ENCODE measurements around the gene WNT16. TPM values are rescaled to one million over a fixed set of nuclear protein-coding genes. Genes with fewer than 3 reads are reported as not detected.

WNT16 gene
- total RNA-seq, 4 donors from 2014 or later = not detected

DNA sequence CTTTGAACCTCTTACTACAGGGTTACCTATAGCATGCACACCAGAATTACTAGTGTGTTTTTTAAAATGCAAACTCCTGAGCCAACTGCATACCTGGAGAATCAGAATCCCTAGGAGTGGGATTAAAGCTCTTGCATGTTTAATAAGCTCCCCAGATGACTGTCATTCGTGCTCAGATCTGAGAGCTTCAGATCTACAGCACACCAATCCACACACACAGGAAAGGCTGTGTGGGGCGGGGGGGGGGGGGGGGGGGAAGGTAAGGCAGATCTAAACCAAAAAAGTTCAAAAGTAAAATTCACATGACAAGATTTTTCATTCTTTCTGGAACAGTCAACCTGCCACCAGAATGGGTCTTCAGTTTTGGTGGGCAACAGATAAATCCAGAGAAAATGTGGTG is 61.8 kb downstream of the WNT16 start:
- no peak for DNase-seq (ENCODE audit: low spot score)
- TF ChIP-seq CTCF (IDR thresholded peaks at IDR 0.05) = no peak
- ATAC-seq (ENCODE audit: low FRiP score) = no peak

Other genes with a start within 250 kb of the WNT16 start
- 100 to 1,000 TPM in 1 of 4 donors, 10 to 100 TPM in 3; 44.3 to 129 (median 49.0) TPM for gene FAM3C, start 67.3 kb downstream of the WNT16 start, total RNA-seq